ENCODE results near the gene TOGARAM2.

- TF ChIP-seq CTCF (optimal IDR thresholded peaks at IDR 0.05 in 1 of 3, IDR thresholded peaks at IDR 0.05 in 1 of 3, conservative IDR thresholded peaks at IDR 0.05 in 1 of 3; ENCODE audit: extremely low read depth in 1 of 3, insufficient read depth in 2 of 3, low read length in 3 of 3) (no peak), EZH2 (IDR thresholded peaks at IDR 0.05; ENCODE audit: low read length) (no peak)
Observed at GRCh38 chr2:29063056-29063455, 82.0 kb downstream of the TOGARAM2 start.

Data from keratinocyte (primary cell).